ENCODE data around the gene ZBTB43. TPM values are rescaled to one million over a fixed set of nuclear protein-coding genes. Genes with fewer than 3 reads are reported as not detected.

ZBTB43 gene
- total RNA-seq, 1 donor from 2014 or later = 21.8 TPM

DNA sequence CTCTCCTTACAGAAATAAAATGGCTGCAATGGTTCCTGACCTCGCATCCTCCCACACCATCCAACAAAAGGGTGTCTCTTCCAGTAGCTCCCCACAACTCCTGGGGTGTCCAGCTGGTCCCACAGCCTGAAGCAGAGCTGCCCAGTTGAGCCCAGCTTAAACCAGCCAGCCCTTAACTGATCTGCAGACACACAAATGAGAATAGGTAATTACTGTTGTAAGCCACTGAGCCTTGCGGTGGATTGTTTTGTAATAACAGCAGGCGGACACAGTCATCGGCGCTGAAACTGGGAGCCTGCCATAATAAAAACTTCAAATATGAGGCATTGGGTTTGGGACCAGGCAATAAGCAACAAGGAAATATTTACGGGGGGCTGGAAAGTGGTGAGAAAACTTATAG lies 10.4 kb upstream of the ZBTB43 start:
- peaks cover 42% of the 10 kb centered on the region for H3K27me3 Mint-ChIP-seq
- no peak overlapping the region for H3K27ac Mint-ChIP-seq
- no peaks in the 10 kb centered on the region for H3K4me1 Mint-ChIP-seq (ENCODE audit: low read depth)
- no peak for DNase-seq (ENCODE audit: low spot score, unreplicated experiment)
- H3K4me3 Mint-ChIP-seq (ENCODE audit: low read depth) = no peak overlapping the region
- TF ChIP-seq, protein P1, sequence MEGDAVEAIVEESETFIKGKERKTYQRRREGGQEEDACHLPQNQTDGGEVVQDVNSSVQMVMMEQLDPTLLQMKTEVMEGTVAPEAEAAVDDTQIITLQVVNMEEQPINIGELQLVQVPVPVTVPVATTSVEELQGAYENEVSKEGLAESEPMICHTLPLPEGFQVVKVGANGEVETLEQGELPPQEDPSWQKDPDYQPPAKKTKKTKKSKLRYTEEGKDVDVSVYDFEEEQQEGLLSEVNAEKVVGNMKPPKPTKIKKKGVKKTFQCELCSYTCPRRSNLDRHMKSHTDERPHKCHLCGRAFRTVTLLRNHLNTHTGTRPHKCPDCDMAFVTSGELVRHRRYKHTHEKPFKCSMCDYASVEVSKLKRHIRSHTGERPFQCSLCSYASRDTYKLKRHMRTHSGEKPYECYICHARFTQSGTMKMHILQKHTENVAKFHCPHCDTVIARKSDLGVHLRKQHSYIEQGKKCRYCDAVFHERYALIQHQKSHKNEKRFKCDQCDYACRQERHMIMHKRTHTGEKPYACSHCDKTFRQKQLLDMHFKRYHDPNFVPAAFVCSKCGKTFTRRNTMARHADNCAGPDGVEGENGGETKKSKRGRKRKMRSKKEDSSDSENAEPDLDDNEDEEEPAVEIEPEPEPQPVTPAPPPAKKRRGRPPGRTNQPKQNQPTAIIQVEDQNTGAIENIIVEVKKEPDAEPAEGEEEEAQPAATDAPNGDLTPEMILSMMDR (IDR thresholded peaks at IDR 0.05; ENCODE audit: unreplicated experiment) = no peak
- H3K36me3 Mint-ChIP-seq (ENCODE audit: insufficient read depth) = no peaks in the 10 kb centered on the region
- no peaks in the 10 kb centered on the region for H3K9me3 Mint-ChIP-seq (ENCODE audit: low read depth)

DNA sequence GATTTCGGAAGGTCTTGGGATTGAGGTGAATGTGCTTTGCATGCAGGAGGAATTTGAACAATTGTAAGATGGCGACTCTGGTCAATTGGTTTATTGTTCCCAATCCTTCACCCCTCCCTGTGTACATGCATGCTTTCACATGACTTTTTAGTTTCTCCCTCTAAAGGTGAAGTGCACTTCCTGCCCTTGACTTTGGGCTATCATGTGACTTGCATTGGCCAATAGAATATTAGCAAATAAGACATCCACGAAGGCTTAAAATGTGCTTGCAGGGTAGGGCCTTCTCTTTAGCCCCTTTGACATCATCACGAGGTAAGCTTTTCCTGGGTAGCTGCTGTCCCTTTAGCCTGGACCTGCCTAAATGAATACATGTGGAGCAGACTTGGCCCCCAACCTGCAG lies 8.1 kb upstream of the ZBTB43 start:
- Mint-ChIP-seq H3K27ac (no peak overlapping the region), H3K4me1 (ENCODE audit: low read depth) (no peaks in the 10 kb centered on the region), H3K27me3 (peaks cover 32% of the 10 kb centered on the region), H3K9me3 (ENCODE audit: low read depth) (no peaks in the 10 kb centered on the region), H3K36me3 (ENCODE audit: insufficient read depth) (no peaks in the 10 kb centered on the region), H3K4me3 (ENCODE audit: low read depth) (no peak overlapping the region)
- DNase-seq (ENCODE audit: low spot score, unreplicated experiment) = no peak
- TF ChIP-seq, protein P1 (IDR thresholded peaks at IDR 0.05; ENCODE audit: unreplicated experiment) = no peak

DNA sequence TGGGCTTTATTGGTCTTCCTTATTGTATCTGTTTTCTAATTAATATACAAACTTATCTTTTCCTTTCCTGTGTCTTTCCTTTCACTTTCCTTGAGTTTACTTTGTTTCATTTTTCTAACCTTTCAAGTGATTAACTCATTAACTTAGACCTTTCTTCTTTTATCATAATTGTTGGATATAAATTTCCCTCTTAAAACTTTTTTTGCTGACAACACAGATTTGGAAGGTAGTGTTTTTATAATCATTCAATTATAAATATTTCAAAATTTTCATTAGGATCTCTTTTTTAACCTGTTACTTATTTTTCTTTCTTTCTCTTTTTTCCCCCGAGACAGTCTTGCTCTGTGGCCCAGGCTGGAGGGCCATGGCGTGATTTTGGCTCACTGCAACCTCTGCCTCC lies 6.9 kb upstream of the ZBTB43 start:
- no peaks in the 10 kb centered on the region for H3K36me3 Mint-ChIP-seq (ENCODE audit: insufficient read depth)
- no peak overlapping the region for H3K4me3 Mint-ChIP-seq (ENCODE audit: low read depth)

DNA sequence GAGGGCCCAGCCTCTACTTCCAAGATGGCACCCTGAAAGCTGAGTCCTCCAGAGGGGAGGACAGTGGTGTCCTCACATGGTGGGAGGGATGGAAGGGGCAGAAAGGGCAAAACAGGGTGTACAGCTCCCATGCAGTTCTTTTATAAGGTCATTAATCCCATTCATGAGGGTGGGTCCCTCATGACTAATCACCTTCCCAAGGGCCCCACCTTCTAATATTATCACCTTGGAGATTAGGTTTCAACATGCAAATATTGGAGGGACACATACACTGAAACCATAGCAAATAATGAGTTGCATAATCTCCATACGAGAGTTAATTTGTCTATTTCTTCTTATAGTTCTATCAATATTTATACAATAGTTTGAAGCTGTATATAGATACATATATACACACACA lies 5.8 kb upstream of the ZBTB43 start:
- H3K4me3 Mint-ChIP-seq (ENCODE audit: low read depth) = no peak overlapping the region
- TF ChIP-seq, protein P1 (IDR thresholded peaks at IDR 0.05; ENCODE audit: unreplicated experiment) = no peak
- DNase-seq (ENCODE audit: low spot score, unreplicated experiment) = no peak
- no peaks in the 10 kb centered on the region for H3K36me3 Mint-ChIP-seq (ENCODE audit: insufficient read depth)
- H3K4me1 Mint-ChIP-seq (ENCODE audit: low read depth) = no peaks in the 10 kb centered on the region
- H3K27me3 Mint-ChIP-seq = peaks cover 18% of the 10 kb centered on the region
- H3K9me3 Mint-ChIP-seq (ENCODE audit: low read depth) = peaks cover 2% of the 10 kb centered on the region
- no peak overlapping the region for H3K27ac Mint-ChIP-seq

More for the DNA sequence above, 6.9 kb upstream of the ZBTB43 start:
- H3K27me3 Mint-ChIP-seq = peaks cover 30% of the 10 kb centered on the region
- TF ChIP-seq, protein P1 (IDR thresholded peaks at IDR 0.05; ENCODE audit: unreplicated experiment) = no peak
- H3K9me3 Mint-ChIP-seq (ENCODE audit: low read depth) = no peaks in the 10 kb centered on the region
- DNase-seq (ENCODE audit: low spot score, unreplicated experiment) = no peak
- H3K27ac Mint-ChIP-seq = no peak overlapping the region
- no peaks in the 10 kb centered on the region for H3K4me1 Mint-ChIP-seq (ENCODE audit: low read depth)

DNA sequence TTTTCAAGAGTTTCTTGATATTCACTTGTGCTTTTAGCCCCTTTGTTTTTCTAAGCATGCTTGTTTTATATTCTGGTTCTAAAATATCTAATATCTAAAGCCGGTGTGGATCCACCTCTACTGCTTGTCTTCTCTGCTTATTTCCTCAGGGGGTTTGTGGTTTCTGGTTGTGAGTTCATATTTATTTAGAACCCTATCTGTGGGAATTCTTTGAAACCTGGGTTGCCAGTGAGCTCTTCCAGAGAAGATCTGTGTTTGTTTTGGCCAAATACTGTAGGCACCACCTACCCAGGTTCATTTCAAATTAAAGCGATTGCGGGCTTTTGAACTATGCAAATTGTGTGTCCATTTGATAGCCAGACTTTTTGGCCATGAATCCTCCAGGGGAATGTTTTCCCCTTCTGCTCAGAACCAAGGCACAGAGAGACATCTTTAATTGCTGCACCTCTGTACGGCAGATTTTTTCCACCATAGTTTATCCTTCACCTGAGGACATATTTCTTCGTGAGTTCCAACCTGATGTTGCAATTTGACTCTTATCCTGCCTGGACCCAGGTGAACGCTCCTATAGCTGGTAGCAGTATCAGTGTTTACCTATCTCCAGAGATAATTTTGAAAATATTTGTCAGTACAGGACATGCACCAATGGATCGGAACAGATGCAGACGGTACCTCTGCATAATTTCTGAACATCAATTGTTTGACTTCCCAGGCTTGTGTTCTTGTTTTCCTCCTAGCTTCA lies 2.4 kb upstream of the ZBTB43 start:
- no peak overlapping the region for H3K4me3 Mint-ChIP-seq (ENCODE audit: low read depth)
- TF ChIP-seq, protein P1 (IDR thresholded peaks at IDR 0.05; ENCODE audit: unreplicated experiment) = no peak
- no peak overlapping the region for H3K27ac Mint-ChIP-seq
- no peaks in the 10 kb centered on the region for H3K36me3 Mint-ChIP-seq (ENCODE audit: insufficient read depth)
- H3K9me3 Mint-ChIP-seq (ENCODE audit: low read depth) = peaks cover 4% of the 10 kb centered on the region
- DNase-seq (ENCODE audit: low spot score, unreplicated experiment) = no peak
- H3K27me3 Mint-ChIP-seq = peaks cover 11% of the 10 kb centered on the region
- peaks cover 17% of the 10 kb centered on the region for H3K4me1 Mint-ChIP-seq (ENCODE audit: low read depth)

All from progenitor cell of endocrine pancreas (in vitro differentiated cells).